Measurements from ENCODE around the gene STAP2.
"Not testable (repeated sequence)": the region's sequence is repeated elsewhere in the genome, so short reads cannot be mapped to it uniquely, and the experiment has no call there.

Gene STAP2

GRCh38 chr19:4295972-4296771, 42.5 kb downstream of the STAP2 start:
- DNase-seq = no peak

DNA sequence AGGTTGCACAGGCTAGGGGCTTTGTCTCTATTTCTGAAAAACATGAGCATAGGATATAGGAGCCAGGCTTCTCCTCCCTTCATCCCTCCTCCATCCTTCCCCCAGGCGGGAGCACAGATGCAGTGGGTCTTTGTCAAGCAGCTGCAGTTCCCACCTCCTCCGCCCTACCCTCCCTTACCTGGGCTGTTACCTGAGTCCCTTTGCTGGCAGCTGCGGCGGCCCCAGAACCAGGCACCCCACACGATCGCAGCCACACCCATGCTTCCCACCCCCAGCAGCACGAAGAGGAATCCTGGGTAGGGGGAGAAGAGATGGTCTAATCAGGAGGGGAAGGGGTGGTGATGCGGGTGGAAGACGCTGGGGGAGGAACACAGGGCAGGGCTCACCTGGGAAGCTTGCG, 44.2 kb downstream of the STAP2 start:
- DNase-seq = no peak

DNA sequence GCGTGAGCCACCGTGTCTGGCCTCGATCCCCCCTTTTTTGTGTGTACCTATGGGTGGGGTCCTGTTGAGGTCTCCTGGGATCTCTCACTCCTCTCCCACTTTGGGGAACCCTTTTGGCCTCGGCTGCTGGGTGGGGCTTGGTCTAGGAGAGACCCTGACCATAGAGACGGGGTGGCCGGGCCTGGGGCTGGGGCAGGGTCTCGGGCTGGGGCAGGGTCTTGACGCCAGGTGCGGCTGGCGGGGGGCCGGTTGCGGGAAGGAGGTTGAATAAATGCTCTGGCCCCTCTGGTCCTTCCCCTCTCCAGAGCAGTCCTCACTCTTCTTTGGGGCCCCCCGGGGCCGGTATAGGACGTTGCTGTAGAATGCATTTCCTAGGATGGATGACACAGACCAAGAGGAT, 46.1 kb downstream of the STAP2 start:
- DNase-seq = no peak

DNA sequence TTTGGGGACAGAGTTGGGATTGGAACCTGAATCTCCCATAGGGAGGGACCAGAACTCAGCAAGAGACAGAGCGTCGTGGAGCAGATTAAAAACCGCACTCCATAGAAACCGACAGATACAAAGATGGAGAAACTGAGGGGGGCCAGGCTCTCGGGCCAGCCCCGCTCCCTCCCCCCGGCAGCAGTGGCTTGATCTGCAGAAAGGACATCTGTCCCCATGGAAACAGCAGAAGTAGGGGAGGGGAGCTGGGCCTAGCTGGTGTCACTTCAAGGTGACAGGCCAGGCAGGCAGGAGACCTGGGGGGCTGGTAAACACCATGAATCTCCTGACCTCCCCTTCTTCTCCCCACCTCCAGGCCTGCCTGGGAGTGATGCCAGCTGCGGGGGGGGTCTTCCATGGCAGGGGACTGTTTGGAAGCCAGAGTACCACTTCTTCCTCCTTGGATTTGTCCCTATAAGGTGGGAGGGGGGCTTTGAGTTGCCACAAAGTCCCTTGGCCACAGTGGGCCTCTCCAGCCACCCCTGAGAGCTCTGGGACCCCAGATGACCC, 47.4 kb downstream of the STAP2 start:
- DNase-seq = no peak

- no peak for DNase-seq
These were observed 50.4 kb downstream of the STAP2 start for GRCh38 chr19:4288091-4288777.

DNA sequence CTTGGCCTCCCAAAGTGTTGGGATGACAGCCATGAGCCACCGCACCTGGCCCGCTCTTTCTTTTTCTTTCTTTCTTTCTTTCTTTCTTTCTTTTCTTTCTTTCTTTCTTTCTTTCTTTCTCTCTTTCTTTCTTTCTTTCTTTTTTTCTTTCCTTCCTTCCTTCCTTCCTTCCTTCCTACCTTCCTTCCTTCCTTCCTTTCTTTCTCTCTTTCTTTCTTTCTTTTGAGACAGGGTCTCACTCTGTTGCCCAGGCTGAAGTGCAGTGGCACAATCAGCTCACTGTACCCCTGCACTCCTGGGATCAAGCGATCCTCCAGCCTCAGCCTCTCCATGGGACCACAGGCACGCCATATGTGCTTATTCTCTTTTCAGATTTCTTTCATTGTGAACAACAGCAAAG, 52.5 kb downstream of the STAP2 start:
- DNase-seq = not testable (repeated sequence)

DNA sequence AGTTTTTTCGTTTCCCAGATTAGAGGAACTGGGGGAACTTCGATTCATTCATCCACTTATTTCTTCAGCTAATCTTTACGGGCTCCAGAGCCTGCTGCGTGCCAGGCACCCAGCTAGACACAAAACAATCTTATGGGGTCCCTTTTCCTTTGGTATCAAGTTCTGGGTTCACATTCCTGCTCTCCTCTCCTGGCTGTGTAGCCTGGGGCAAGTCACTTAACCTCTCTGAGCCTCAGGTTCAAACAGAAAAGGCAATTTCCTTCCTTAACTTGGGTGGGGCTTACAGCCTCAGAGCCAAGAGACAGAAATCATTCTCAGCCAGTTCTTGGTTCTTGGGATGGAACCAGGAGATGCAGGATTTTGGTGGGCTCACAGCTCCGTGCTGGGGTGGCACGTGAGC, 53.7 kb downstream of the STAP2 start:
- no peak for DNase-seq

GRCh38 chr19:4284176-4284958, 54.3 kb downstream of the STAP2 start:
- DNase-seq = no peak

GRCh38 chr19:4279530-4280422, 58.9 kb downstream of the STAP2 start:
- no peak for DNase-seq

DNA sequence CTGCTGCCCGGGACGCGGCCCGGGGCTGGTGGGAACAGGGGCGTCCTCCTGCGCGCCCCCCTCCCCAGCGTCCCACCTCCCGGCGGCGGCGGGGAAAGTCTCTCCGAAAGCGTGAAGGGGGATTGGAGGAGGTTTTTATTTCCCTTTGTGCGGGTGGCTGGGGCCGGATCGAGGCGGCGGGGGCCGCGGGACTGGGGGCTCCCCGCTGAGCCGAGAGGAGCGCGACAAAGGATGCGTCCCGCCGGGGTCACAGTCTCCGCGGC, 59.4 kb downstream of the STAP2 start:
- no peak for DNase-seq

- DNase-seq = no peak
These were observed 60.0 kb downstream of the STAP2 start, which contains the start of gene SHD for GRCh38 chr19:4278419-4279266. SHD (plus strand) TSS chr19:4279266; CDS start chr19:4280064, 798 bp downstream.

DNA sequence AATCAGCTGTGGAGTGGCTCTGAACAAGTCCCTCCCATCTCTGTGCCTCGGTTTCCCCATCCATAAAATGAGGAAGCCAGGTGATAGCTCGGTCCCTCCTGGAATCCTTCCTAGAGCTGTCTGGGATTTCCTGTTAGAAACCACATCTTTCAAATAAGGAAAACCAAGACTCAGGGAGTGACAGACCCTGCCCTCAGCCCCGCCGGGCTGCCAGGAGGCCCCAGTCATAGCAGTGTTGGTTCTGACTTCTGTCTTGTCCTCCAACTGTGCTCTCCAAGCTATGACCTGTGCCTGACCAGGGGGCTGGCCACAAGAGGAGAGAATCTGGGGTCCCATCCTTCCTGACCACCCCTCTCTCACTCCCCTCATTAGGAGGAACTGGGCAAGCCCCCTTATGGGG, 60.6 kb downstream of the STAP2 start:
- no peak for DNase-seq

- no peak for DNase-seq
These were observed 61.4 kb downstream of the STAP2 start for GRCh38 chr19:4277191-4277696.

DNA sequence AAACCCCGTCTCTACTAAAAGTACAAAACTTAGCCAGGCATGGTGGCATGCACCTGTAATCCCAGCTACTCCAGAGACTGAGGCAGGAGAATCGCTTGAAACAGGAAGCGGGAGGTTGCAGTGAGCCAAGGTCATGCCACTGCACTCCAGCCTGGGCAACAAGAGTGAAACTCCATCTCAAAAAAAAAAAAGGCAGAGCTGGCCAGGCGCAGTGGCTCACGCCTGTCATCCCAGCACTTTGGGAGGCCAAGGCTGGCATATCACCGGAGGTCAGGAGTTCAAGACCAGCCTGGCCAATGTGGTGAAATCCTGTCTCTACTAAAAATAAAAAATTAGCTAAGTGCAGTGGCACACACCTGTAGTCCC, 64.3 kb downstream of the STAP2 start:
- not testable (repeated sequence) for DNase-seq

All from EL (cell line).